Lower leg skin (tissue), 3 donors: ENCODE data around the gene SLC9C1.

Source experiments
- CTCF ChIP-seq, 3 donors: fragments of 450-650 bp; IDR thresholded peaks; one replicate each; pipeline ENCODE4 v1.5.1; 2016; ENCODE audit warnings: antibody characterized with exemption in 3 of 3, mild to moderate bottlenecking in 3 of 3, moderate library complexity in 2 of 3
- POLR2A ChIP-seq, 2 donors: fragments of 450-650 bp; IDR thresholded peaks; one replicate each; pipeline ENCODE4 v1.6.1; 2016 to 2017; ENCODE audit warnings: antibody characterized with exemption in 2 of 2, mild to moderate bottlenecking in 1 of 2, moderate library complexity in 1 of 2

- TF ChIP-seq CTCF (IDR thresholded peaks at IDR 0.05): no peak
- TF ChIP-seq POLR2A (IDR thresholded peaks at IDR 0.05): no peak
Measured at GRCh38 chr3:112096176-112096575, 197.8 kb downstream of the SLC9C1 start.
